HepG2 (cell line): ENCODE results near the gene STUB1. TPM values are rescaled to one million over a fixed set of nuclear protein-coding genes. Genes with fewer than 3 reads are reported as not detected.
A peak's percentile ranks its signal among the peaks of the same experiment; 100 is the strongest.

Experiments
- CHD2 ChIP-seq: IDR thresholded peaks from 2 replicates; pipeline ENCODE4 v1.6.1; 2011; ENCODE audit warnings: low read depth, low read length, improper control_type of control experiment
- CSRNP2 ChIP-seq: sonication (generic); formaldehyde crosslinking; conservative IDR thresholded peaks from 2 replicates; pipeline ENCODE4 v1.8.0; 2022; ENCODE audit warnings: low read depth, missing genetic modification reagents
- DMTF1 ChIP-seq: sonication (generic); formaldehyde crosslinking; IDR thresholded peaks from 2 replicates; pipeline ENCODE4 v1.4.0; 2020; ENCODE audit warnings: mild to moderate bottlenecking, missing genetic modification reagents
- FOSL1 ChIP-seq: sonication (generic); formaldehyde crosslinking; IDR thresholded peaks from 2 replicates; pipeline ENCODE4 v1.9.0; 2021; ENCODE audit warnings: missing genetic modification reagents, borderline replicate concordance
- FOXA1 ChIP-seq, 2 experiments: fragments of 450-650 bp in 1 of 2; sonication (generic) in 1 of 2; formaldehyde crosslinking in 1 of 2; IDR thresholded peaks; 2 replicates each; pipeline versions ENCODE4 v1.4.0 to v1.6.1; 2016 to 2020; ENCODE audit warnings: missing genetic modification reagents in 1 of 2
- HMG20A ChIP-seq: IDR thresholded peaks from 2 replicates; pipeline ENCODE4 v1.6.1; 2016; ENCODE audit warnings: borderline replicate concordance
- LCORL ChIP-seq, 2 experiments: fragments of 450-650 bp in 1 of 2; sonication (generic) in 1 of 2; formaldehyde crosslinking in 1 of 2; IDR thresholded peaks; 2 replicates each; pipeline versions ENCODE4 v1.5.0 to v1.6.1; 2017 to 2020; ENCODE audit warnings: antibody characterized with exemption in 1 of 2, missing genetic modification reagents in 1 of 2
- MTERF4 ChIP-seq: sonication (generic); formaldehyde crosslinking; IDR thresholded peaks from 2 replicates; pipeline ENCODE4 v1.8.0; 2023; ENCODE audit warnings: mild to moderate bottlenecking, missing genetic modification reagents
- NFIC ChIP-seq: IDR thresholded peaks from 2 replicates; pipeline ENCODE4 v1.6.1; 2012; ENCODE audit warnings: mild to moderate bottlenecking, low read length, inconsistent platforms
- PCBP2 ChIP-seq: fragments of 200-400 bp; formaldehyde crosslinking; optimal IDR thresholded peaks from 2 replicates; pipeline ENCODE3; 2018; ENCODE audit warnings: low read length, low read depth; ENCODE audit not compliant: poor library complexity, severe bottlenecking
- RNF219 ChIP-seq: sonication (generic); formaldehyde crosslinking; IDR thresholded peaks from 2 replicates; pipeline ENCODE4 v1.5.0; 2020; ENCODE audit warnings: mild to moderate bottlenecking, missing genetic modification reagents
- SPEN ChIP-seq: sonication (generic); formaldehyde crosslinking; IDR thresholded peaks from 2 replicates; pipeline ENCODE4 v1.5.1; 2020; ENCODE audit warnings: low read depth, mild to moderate bottlenecking, missing genetic modification reagents
- ZBTB21 ChIP-seq: sonication (generic); formaldehyde crosslinking; IDR thresholded peaks from 2 replicates; pipeline ENCODE4 v1.4.0; 2020; ENCODE audit warnings: missing genetic modification reagents
- ZFP90 ChIP-seq: sonication (generic); formaldehyde crosslinking; IDR thresholded peaks from 2 replicates; pipeline ENCODE4 v1.8.0; 2022; ENCODE audit warnings: missing genetic modification reagents, mild to moderate bottlenecking, inconsistent platforms, borderline replicate concordance
- ZNF136 ChIP-seq: sonication (generic); formaldehyde crosslinking; IDR thresholded peaks from 2 replicates; pipeline ENCODE4 v1.8.1; 2022; ENCODE audit warnings: low read depth, mild to moderate bottlenecking, moderate library complexity, missing genetic modification reagents
- ZNF256 ChIP-seq: sonication (generic); formaldehyde crosslinking; conservative IDR thresholded peaks from 2 replicates; pipeline ENCODE4 v1.4.0; 2020; ENCODE audit warnings: missing genetic modification reagents
- ZNF414 ChIP-seq: sonication (generic); formaldehyde crosslinking; IDR thresholded peaks from 2 replicates; pipeline ENCODE4 v1.5.0; 2020; ENCODE audit warnings: missing genetic modification reagents
- ZNF446 ChIP-seq: sonication (generic); formaldehyde crosslinking; IDR thresholded peaks from 2 replicates; pipeline ENCODE4 v1.5.0; 2020; ENCODE audit warnings: mild to moderate bottlenecking, missing genetic modification reagents
- ZNF510 ChIP-seq: sonication (generic); formaldehyde crosslinking; IDR thresholded peaks from 2 replicates; pipeline ENCODE4 v1.4.0; 2020; ENCODE audit warnings: low read depth, mild to moderate bottlenecking, missing genetic modification reagents
- ZNF570 ChIP-seq: sonication (generic); formaldehyde crosslinking; IDR thresholded peaks from 2 replicates; pipeline ENCODE4 v1.4.0; 2020; ENCODE audit warnings: mild to moderate bottlenecking, missing genetic modification reagents, borderline replicate concordance
- ZNF709 ChIP-seq: sonication (generic); formaldehyde crosslinking; IDR thresholded peaks from 2 replicates; pipeline ENCODE4 v1.5.0; 2020; ENCODE audit warnings: mild to moderate bottlenecking, missing genetic modification reagents
- polyA plus RNA-seq, 8 experiments: library from polyadenylated mRNA; depleted of rRNA in 3 of 8; stranded (reverse) in 7 of 8; unstranded in 1 of 8; fragments of >200 nt; fragmentation: Illumina TruSeq in 4 of 8; extraction: Trizol in 4 of 8; gene quantifications; 2 replicates each; pipeline versions ENCODE4 v1.2.1 to v1.2.3, GENCODE V29; 2011 to 2016; ENCODE audit warnings: low read depth in 4 of 8, missing spikeins in 1 of 8, mixed read lengths in 1 of 8; ENCODE audit not compliant: insufficient read depth in 1 of 8
- total RNA-seq, 5 experiments: library from RNA; depleted of rRNA; stranded (reverse); fragments of >200 nt; fragmentation: Illumina TruSeq; extraction: Trizol; gene quantifications; 2 replicates each; pipeline ENCODE4 v1.2.3, GENCODE V29; 2016; ENCODE audit warnings: low read depth in 1 of 5

STUB1 gene
- total and polyA plus RNA-seq, 2 of the 13 experiments (the other 11 are each of a cell fraction or from before 2014, with no cell fraction given) = 52.9 to 78.2 TPM

- TF ChIP-seq ZNF446 (CRISPR knock-in tag) (peak; percentile 40; the same call in 1 of the 2 replicates), LCORL (IDR thresholded peaks at IDR 0.05) (no peak), LCORL (CRISPR knock-in tag; IDR thresholded peaks at IDR 0.05) (peak; percentile 68), ZFP90 (peak; percentile 24; the same call in 1 of the 2 replicates), ZNF510 (CRISPR knock-in tag) (no peak), NFIC (no peak), CSRNP2 (CRISPR knock-in tag) (no peak), ZNF709 (0 out of 2 replicates have a peak, but pooled peaks have one; percentile 14), FOSL1 (no peak), ZNF414 (CRISPR knock-in tag) (no peak), CHD2 (0 out of 2 replicates have a peak, but pooled peaks have one; percentile 15), PCBP2 (no peak), RNF219 (no peak), DMTF1 (CRISPR knock-in tag) (no peak), ZNF256 (CRISPR knock-in tag) (no peak), ZNF136 (CRISPR knock-in tag) (no peak), ZNF570 (CRISPR knock-in tag) (no peak), ZBTB21 (CRISPR knock-in tag) (no peak), FOXA1 (IDR thresholded peaks at IDR 0.05) (no peak), FOXA1 (CRISPR knock-in tag; IDR thresholded peaks at IDR 0.05) (no peak), MTERF4 (CRISPR knock-in tag) (0 out of 2 replicates have a peak, but pooled peaks have one; percentile 60), HMG20A (CRISPR knock-in tag) (no peak), SPEN (CRISPR knock-in tag) (peak; percentile 16; the same call in 1 of the 2 replicates)
Measured at GRCh38 chr16:642189-643049, 37.8 kb upstream of the STUB1 start (continued).
